22Rv1 (cell line): Measurements from ENCODE around the gene SLC35F5.

Experiments
- CTCF ChIP-seq: fragments of 450-650 bp; IDR thresholded peaks from 2 replicates; pipeline ENCODE4 v1.5.1; 2017; ENCODE audit warnings: mild to moderate bottlenecking
- ZFX ChIP-seq: fragments of 450-650 bp; IDR thresholded peaks from 2 replicates; pipeline ENCODE4 v1.6.1; 2017; ENCODE audit warnings: antibody characterized with exemption, borderline replicate concordance

- TF ChIP-seq CTCF (no peak), ZFX (no peak)
Measured at GRCh38 chr2:113672326-113672932, 84.0 kb downstream of the SLC35F5 start.
